HEK293T (cell line): ENCODE measurements around the gene SLC66A2.

ENCODE experiments used
- CTCF ChIA-PET: fragments of 350-600 bp; formaldehyde crosslinking; extraction: SDS; loops from one replicate; lab custom pipeline; 2021; ENCODE audit warnings: antibody characterized with exemption, inconsistent platforms; lab: Yijun Ruan, JAX
- POLR2A ChIA-PET: fragments of 350-600 bp; formaldehyde crosslinking; extraction: SDS; loops from one replicate; lab custom pipeline; 2020; ENCODE audit warnings: antibody characterized with exemption, inconsistent platforms; lab: Yijun Ruan, JAX
- DNase-seq: peaks from one replicate; pipeline ENCODE4 v3.0.0; 2012; ENCODE audit warnings: mixed read lengths; ENCODE audit errors: extremely low spot score
- ARNT ChIP-seq: fragments of 450-650 bp; IDR thresholded peaks from 2 replicates; pipeline ENCODE4 v1.6.1; 2017; ENCODE audit warnings: mild to moderate bottlenecking
- BHLHE40 ChIP-seq: fragments of 450-650 bp; IDR thresholded peaks from 2 replicates; pipeline ENCODE4 v1.6.1; 2016; ENCODE audit warnings: mild to moderate bottlenecking, moderate library complexity, borderline replicate concordance
- CTBP1 ChIP-seq: fragments of 450-650 bp; IDR thresholded peaks from 2 replicates; pipeline ENCODE4 v1.6.1; 2016; ENCODE audit warnings: borderline replicate concordance
- ELF4 ChIP-seq: fragments of 450-650 bp; IDR thresholded peaks from 2 replicates; pipeline ENCODE4 v1.6.1; 2017; ENCODE audit warnings: antibody characterized with exemption
- FOXA1 ChIP-seq: fragments of 450-650 bp; IDR thresholded peaks from 2 replicates; pipeline ENCODE4 v1.6.1; 2016; ENCODE audit warnings: mild to moderate bottlenecking
- FOXK2 ChIP-seq: fragments of 450-650 bp; IDR thresholded peaks from 2 replicates; pipeline ENCODE4 v1.6.1; 2016; ENCODE audit warnings: mild to moderate bottlenecking
- FOXM1 ChIP-seq: fragments of 450-650 bp; IDR thresholded peaks from 2 replicates; pipeline ENCODE4 v1.6.1; 2017; ENCODE audit warnings: mild to moderate bottlenecking, borderline replicate concordance
- HDGF ChIP-seq: fragments of 450-650 bp; IDR thresholded peaks from 2 replicates; pipeline ENCODE4 v1.6.1; 2017; ENCODE audit warnings: antibody characterized with exemption, borderline replicate concordance
- L3MBTL2 ChIP-seq: fragments of 450-650 bp; conservative IDR thresholded peaks from 2 replicates; pipeline ENCODE4 v1.6.1; 2016; ENCODE audit warnings: mild to moderate bottlenecking
- LEF1 ChIP-seq: fragments of 450-650 bp; IDR thresholded peaks from 2 replicates; pipeline ENCODE4 v1.6.1; 2017; ENCODE audit warnings: mild to moderate bottlenecking, borderline replicate concordance
- NFRKB ChIP-seq: fragments of 450-650 bp; IDR thresholded peaks from 2 replicates; pipeline ENCODE4 v1.6.1; 2016; ENCODE audit warnings: mild to moderate bottlenecking, moderate library complexity
- PKNOX1 ChIP-seq: fragments of 450-650 bp; IDR thresholded peaks from 2 replicates; pipeline ENCODE4 v1.6.1; 2016
- SP1 ChIP-seq: fragments of 450-650 bp; IDR thresholded peaks from 2 replicates; pipeline ENCODE4 v1.6.1; 2017
- SUZ12 ChIP-seq: fragments of 450-650 bp; IDR thresholded peaks from 2 replicates; pipeline ENCODE4 v1.6.1; 2016; ENCODE audit warnings: mild to moderate bottlenecking
- TARDBP ChIP-seq: fragments of 450-650 bp; IDR thresholded peaks from 2 replicates; pipeline ENCODE4 v1.6.1; 2016
- ZNF384 ChIP-seq: fragments of 450-650 bp; IDR thresholded peaks from 2 replicates; pipeline ENCODE4 v1.6.1; 2016

Gene SLC66A2

GRCh38 chr18:79901665-79902064 lies 49.8 kb downstream of the SLC66A2 start:
- POLR2A ChIA-PET: no interaction called here
- DNase-seq: no peak
- TF ChIP-seq ELF4 (no peak), NFRKB (no peak), FOXM1 (no peak), ZNF384 (no peak), HDGF (no peak), SUZ12 (no peak), LEF1 (no peak), FOXK2 (no peak), TARDBP (no peak), ARNT (no peak)
- CTCF ChIA-PET: no interaction called here

- ChIA-PET POLR2A (no interaction called here), CTCF (no interaction called here)
- TF ChIP-seq ARNT (no peak), TARDBP (no peak), SUZ12 (no peak), FOXM1 (no peak), FOXK2 (no peak), PKNOX1 (no peak), ZNF384 (no peak), SP1 (no peak), FOXA1 (no peak), LEF1 (no peak), HDGF (no peak)
- no peak for DNase-seq
Observed at GRCh38 chr18:79900610-79901570, 50.6 kb downstream of the SLC66A2 start.

- ChIA-PET POLR2A (no interaction called here), CTCF (no interaction called here)
- TF ChIP-seq FOXK2 (no peak), HDGF (no peak), L3MBTL2 (no peak), FOXM1 (no peak)
- no peak for DNase-seq
Observed at GRCh38 chr18:79899609-79900445, 51.6 kb downstream of the SLC66A2 start.

- POLR2A ChIA-PET: no interaction called here
- TF ChIP-seq FOXK2 (no peak), HDGF (no peak), NFRKB (no peak), PKNOX1 (no peak), TARDBP (no peak), FOXA1 (no peak), SP1 (no peak), ARNT (no peak), L3MBTL2 (no peak), FOXM1 (no peak), ZNF384 (no peak), BHLHE40 (no peak), LEF1 (no peak), SUZ12 (no peak), CTBP1 (no peak), ELF4 (no peak)
- CTCF ChIA-PET: interaction anchor here (0.6 kb wide), 1 partner anchor 32 kb away, joined by 3 read pairs; no protein-coding TSS in a partner anchor
- DNase-seq: no peak
Observed at GRCh38 chr18:79898952-79899608, 52.4 kb downstream of the SLC66A2 start.

GRCh38 chr18:79897940-79898625 lies 53.4 kb downstream of the SLC66A2 start:
- CTCF ChIA-PET: interaction anchor here (0.6 kb wide), 1 partner anchor 31 kb away, joined by 3 read pairs; no protein-coding TSS in a partner anchor

GRCh38 chr18:79896738-79897137 lies 54.7 kb downstream of the SLC66A2 start:
- ChIA-PET POLR2A (no interaction called here), CTCF (no interaction called here)
- TF ChIP-seq FOXM1 (no peak), ARNT (no peak), HDGF (no peak), SUZ12 (no peak), ELF4 (no peak), NFRKB (no peak), FOXA1 (no peak), LEF1 (no peak), FOXK2 (no peak), ZNF384 (no peak), L3MBTL2 (no peak)
- DNase-seq: no peak

More at GRCh38 chr18:79897940-79898625, 53.4 kb downstream of the SLC66A2 start:
- TF ChIP-seq TARDBP (no peak), L3MBTL2 (no peak), SUZ12 (no peak)
- no peak for DNase-seq
- POLR2A ChIA-PET: no interaction called here
